Measurements from ENCODE around the gene STK10.

STK10 gene

GRCh38 chr5:172188893-172189692 lies 1.1 kb upstream of the STK10 start:
- Histone ChIP-seq H3K27me3 (ENCODE audit: control insufficient read depth, low read length) (no peaks in the 10 kb centered on the region; the same call in 1 of the 2 replicates), H3K79me2 (ENCODE audit: control insufficient read depth, low read length) (peaks cover 38% of the 10 kb centered on the region), H3K9me2 (replicated peaks; ENCODE audit: control insufficient read depth, low read length) (no peaks in the 10 kb centered on the region), H3K27ac (ENCODE audit: low read depth, low read length) (no peak overlapping the region), H3K4me1 (ENCODE audit: control insufficient read depth, low read length) (peaks cover 37% of the 10 kb centered on the region), H3K4me2 (ENCODE audit: low read length) (peak overlapping the region; percentile 94), H3K36me3 (ENCODE audit: control insufficient read depth, low read length) (peaks cover 6% of the 10 kb centered on the region; the same call in 1 of the 2 replicates), H3K9me3 (ENCODE audit: control insufficient read depth, insufficient read depth, low read length) (no peaks in the 10 kb centered on the region), H3K4me3 (ENCODE audit: low read length) (peak overlapping the region; percentile 91), H4K20me1 (ENCODE audit: control insufficient read depth, insufficient read depth, low read depth, low read length) (peaks cover 4% of the 10 kb centered on the region; the same call in 1 of the 2 replicates), H3F3A (ENCODE audit: control insufficient read depth, insufficient read depth) (no peaks in the 10 kb centered on the region)
- TF ChIP-seq EZH2phosphoT487 (IDR thresholded peaks at IDR 0.05; ENCODE audit: borderline replicate concordance, low read length), result no peak
- no peak for TF ChIP-seq CTCF (IDR thresholded peaks at IDR 0.05; ENCODE audit: low read depth, low read length, poor library complexity, severe bottlenecking)

- no peaks in the 10 kb centered on the region for H3F3A ChIP-seq (ENCODE audit: control insufficient read depth, insufficient read depth)
- no peaks in the 10 kb centered on the region for H3K9me2 ChIP-seq (replicated peaks; ENCODE audit: control insufficient read depth, low read length)
- peaks cover 54% of the 10 kb centered on the region for H3K79me2 ChIP-seq (ENCODE audit: control insufficient read depth, low read length)
- peak overlapping the region; percentile 57 for H3K27ac ChIP-seq (ENCODE audit: low read depth, low read length)
- TF ChIP-seq CTCF (IDR thresholded peaks at IDR 0.05; ENCODE audit: low read depth, low read length, poor library complexity, severe bottlenecking) (peak; percentile 22), EZH2phosphoT487 (IDR thresholded peaks at IDR 0.05; ENCODE audit: borderline replicate concordance, low read length) (no peak)
- peak overlapping the region; percentile 91 for H3K4me3 ChIP-seq (ENCODE audit: low read length)
- no peaks in the 10 kb centered on the region for H3K9me3 ChIP-seq (ENCODE audit: control insufficient read depth, insufficient read depth, low read length)
- H4K20me1 ChIP-seq (ENCODE audit: control insufficient read depth, insufficient read depth, low read depth, low read length), result peaks cover 4% of the 10 kb centered on the region; the same call in 1 of the 2 replicates
- peaks cover 37% of the 10 kb centered on the region for H3K4me1 ChIP-seq (ENCODE audit: control insufficient read depth, low read length)
- no peaks in the 10 kb centered on the region; the same call in 1 of the 2 replicates for H3K27me3 ChIP-seq (ENCODE audit: control insufficient read depth, low read length)
- peaks cover 8% of the 10 kb centered on the region; the same call in 1 of the 2 replicates for H3K36me3 ChIP-seq (ENCODE audit: control insufficient read depth, low read length)
- peak overlapping the region; percentile 94 for H3K4me2 ChIP-seq (ENCODE audit: low read length)
Measured at GRCh38 chr5:172187118-172188032, 649 bp downstream of the STK10 start.

GRCh38 chr5:172186114-172186695 lies 1.8 kb downstream of the STK10 start:
- no peaks in the 10 kb centered on the region for H3K9me2 ChIP-seq (replicated peaks; ENCODE audit: control insufficient read depth, low read length)
- H3K4me2 ChIP-seq (ENCODE audit: low read length), result peak overlapping the region; percentile 94
- H3K79me2 ChIP-seq (ENCODE audit: control insufficient read depth, low read length), result peaks cover 57% of the 10 kb centered on the region
- peaks cover 37% of the 10 kb centered on the region for H3K4me1 ChIP-seq (ENCODE audit: control insufficient read depth, low read length)
- peaks cover 4% of the 10 kb centered on the region; the same call in 1 of the 2 replicates for H4K20me1 ChIP-seq (ENCODE audit: control insufficient read depth, insufficient read depth, low read depth, low read length)
- H3K27ac ChIP-seq (ENCODE audit: low read depth, low read length), result no peak overlapping the region
- peaks cover 8% of the 10 kb centered on the region; the same call in 1 of the 2 replicates for H3K36me3 ChIP-seq (ENCODE audit: control insufficient read depth, low read length)
- peaks cover 1% of the 10 kb centered on the region; the same call in 1 of the 2 replicates for H3F3A ChIP-seq (ENCODE audit: control insufficient read depth, insufficient read depth)
- no peak for TF ChIP-seq CTCF (IDR thresholded peaks at IDR 0.05; ENCODE audit: low read depth, low read length, poor library complexity, severe bottlenecking)
- no peak for TF ChIP-seq EZH2phosphoT487 (IDR thresholded peaks at IDR 0.05; ENCODE audit: borderline replicate concordance, low read length)
- no peaks in the 10 kb centered on the region; the same call in 1 of the 2 replicates for H3K27me3 ChIP-seq (ENCODE audit: control insufficient read depth, low read length)
- peak overlapping the region; percentile 91 for H3K4me3 ChIP-seq (ENCODE audit: low read length)
- no peaks in the 10 kb centered on the region for H3K9me3 ChIP-seq (ENCODE audit: control insufficient read depth, insufficient read depth, low read length)

Data from DOHH2 (cell line).